Mesodermal cell (in vitro differentiated cells): ENCODE results near the gene RBM25. TPM values are rescaled to one million over a fixed set of nuclear protein-coding genes. Genes with fewer than 3 reads are reported as not detected.
"Not testable (repeated sequence)": the region's sequence is repeated elsewhere in the genome, so short reads cannot be mapped to it uniquely, and the experiment has no call there.

Experiments used
- H3K27ac ChIP-seq: 2 replicates; pipeline ENCODE4 v1.7.0; 2013; ENCODE audit warnings: mild to moderate bottlenecking, low read depth, low read length, moderate library complexity; ENCODE audit not compliant: severe bottlenecking
- H3K36me3 ChIP-seq: 2 replicates; pipeline ENCODE4 v1.7.1; 2013; ENCODE audit warnings: mild to moderate bottlenecking, low read length, moderate library complexity; ENCODE audit not compliant: control insufficient read depth, insufficient read depth
- H3K4me1 ChIP-seq: one replicate; pipeline ENCODE4 v1.7.1; 2013; ENCODE audit warnings: mild to moderate bottlenecking, low read length; ENCODE audit not compliant: insufficient read depth, control insufficient read depth, poor library complexity, severe bottlenecking
- H3K4me3 ChIP-seq: 2 replicates; pipeline ENCODE4 v1.7.0; 2013; ENCODE audit warnings: low read length, control low read depth, mild to moderate bottlenecking; ENCODE audit not compliant: insufficient read depth, poor library complexity, severe bottlenecking; ENCODE audit errors: extremely low read depth
- H3K9me3 ChIP-seq: 2 replicates; pipeline ENCODE4 v1.7.1; 2013; ENCODE audit warnings: mild to moderate bottlenecking, low read length, moderate library complexity; ENCODE audit not compliant: control insufficient read depth
- WGBS, 2 experiments: methylation state at CpG; one replicate each; pipeline ENCODE4 v1.1.5; 2013; ENCODE audit warnings: missing lambda C conversion rate in 2 of 2; ENCODE audit not compliant: insufficient coverage in 2 of 2; 5-methylcytosine and 5-hydroxymethylcytosine counted together
- polyA plus RNA-seq, 2 experiments: library from polyadenylated mRNA; stranded (reverse); fragments of 50-300 nt; gene quantifications; one replicate each; pipeline ENCODE4 v1.2.3, GENCODE V29; 2013

RBM25 gene
- polyA plus RNA-seq (2013, experiment 1 of 2) = 68.9 TPM
- polyA plus RNA-seq (2013, experiment 2 of 2) = 79.8 TPM

GRCh38 chr14:73058224-73058921 is at the start of gene RBM25:
Gene RBM25 (plus strand): TSS chr14:73058534. CDS start chr14:73071642, 13,108 bp downstream.
- no peaks in the 10 kb centered on the region for H3K9me3 ChIP-seq
- peak within 1 kb of the TSS; percentile 100 for H3K4me3 ChIP-seq
- no peaks in the 10 kb centered on the region for H3K4me1 ChIP-seq
- H3K27ac ChIP-seq = peak within 1 kb of the TSS; percentile 95
- 0% methylated on average over 38 to 41 of the region's 57 CpGs for WGBS, 2 experiments
- peaks cover 24% of the 10 kb centered on the region for H3K36me3 ChIP-seq

- H3K27ac ChIP-seq, H3K9me3 ChIP-seq, H3K4me1 ChIP-seq, H3K4me3 ChIP-seq: not testable (repeated sequence)
- 100% methylated on average over 2 to 4 of the region's 7 CpGs for WGBS, 2 experiments
- H3K36me3 ChIP-seq = peaks cover 64% of the 10 kb centered on the region
These were observed 47.1 kb upstream of the RBM25 start for GRCh38 chr14:73011189-73011588.

GRCh38 chr14:73014105-73014504 is 44.2 kb upstream of the RBM25 start:
- H3K27ac ChIP-seq = peak overlapping the region; percentile 42
- H3K36me3 ChIP-seq = peaks cover 61% of the 10 kb centered on the region
- peaks cover 8% of the 10 kb centered on the region for H3K4me1 ChIP-seq
- H3K4me3 ChIP-seq = no peak overlapping the region
- WGBS, 2 experiments = 75% methylated on average over 2 of the region's 2 CpGs; no CpG with 5 or more reads in 1 of the 2 experiments
- H3K9me3 ChIP-seq = no peaks in the 10 kb centered on the region

- H3K4me1 ChIP-seq, H3K4me3 ChIP-seq, H3K9me3 ChIP-seq, H3K27ac ChIP-seq: not testable (repeated sequence)
- H3K36me3 ChIP-seq = peaks cover 63% of the 10 kb centered on the region
- 93 to 100% methylated on average over 5 to 10 of the region's 14 CpGs for WGBS, 2 experiments
These were observed 42.8 kb upstream of the RBM25 start for GRCh38 chr14:73015552-73015951.

- H3K4me1 ChIP-seq, H3K9me3 ChIP-seq, H3K4me3 ChIP-seq, H3K27ac ChIP-seq: not testable (repeated sequence)
- 95 to 100% methylated on average over 7 to 9 of the region's 10 CpGs for WGBS, 2 experiments
- peaks cover 68% of the 10 kb centered on the region for H3K36me3 ChIP-seq
These were observed 42.3 kb upstream of the RBM25 start for GRCh38 chr14:73016011-73016410.

- Histone ChIP-seq H3K27ac (no peak overlapping the region), H3K9me3 (no peaks in the 10 kb centered on the region), H3K4me1 (peaks cover 8% of the 10 kb centered on the region), H3K4me3 (no peak overlapping the region), H3K36me3 (peaks cover 65% of the 10 kb centered on the region)
- no CpG with 5 or more reads among the region's 4 CpGs for WGBS, 2 experiments
These were observed 36.3 kb upstream of the RBM25 start for GRCh38 chr14:73022051-73022450.

GRCh38 chr14:73025544-73025943 is 32.8 kb upstream of the RBM25 start:
- Histone ChIP-seq H3K27ac (no peak overlapping the region), H3K4me3 (peak overlapping the region; percentile 71), H3K9me3 (no peaks in the 10 kb centered on the region), H3K4me1 (peaks cover 8% of the 10 kb centered on the region), H3K36me3 (peaks cover 33% of the 10 kb centered on the region)
- WGBS, 2 experiments = 93 to 100% methylated on average over 1 to 2 of the region's 3 CpGs

- WGBS, 2 experiments = 15 to 21% methylated on average over 6 to 10 of the region's 21 CpGs
These were observed 32.0 kb upstream of the RBM25 start for GRCh38 chr14:73026243-73026844.

GRCh38 chr14:73026845-73027542 is 31.3 kb upstream of the RBM25 start, which contains the start of gene ZFYVE1:
Gene ZFYVE1 (minus strand): TSS chr14:73027106. CDS start chr14:73024508, 2,598 bp downstream.
- Histone ChIP-seq H3K27ac (peak within 1 kb of the TSS; percentile 73), H3K4me3 (peak within 1 kb of the TSS; percentile 71)
- 0% methylated on average over 23 to 24 of the region's 42 CpGs for WGBS, 2 experiments

More at GRCh38 chr14:73026243-73026844, 32.0 kb upstream of the RBM25 start:
- Histone ChIP-seq H3K27ac (peak overlapping the region; percentile 73), H3K9me3 (no peaks in the 10 kb centered on the region), H3K36me3 (peaks cover 28% of the 10 kb centered on the region), H3K4me3 (peak overlapping the region; percentile 71), H3K4me1 (peaks cover 8% of the 10 kb centered on the region)

GRCh38 chr14:73027546-73027945 is 30.8 kb upstream of the RBM25 start:
- Histone ChIP-seq H3K4me3 (peak overlapping the region; percentile 71), H3K36me3 (peaks cover 19% of the 10 kb centered on the region), H3K4me1 (peaks cover 8% of the 10 kb centered on the region), H3K9me3 (no peaks in the 10 kb centered on the region), H3K27ac (no peak overlapping the region)
- 50 to 80% methylated on average over 1 to 2 of the region's 3 CpGs for WGBS, 2 experiments

More at GRCh38 chr14:73026845-73027542, 31.3 kb upstream of the RBM25 start, which contains the start of gene ZFYVE1:
- H3K9me3 ChIP-seq = no peaks in the 10 kb centered on the region
- H3K36me3 ChIP-seq = peaks cover 24% of the 10 kb centered on the region
- H3K4me1 ChIP-seq = peaks cover 8% of the 10 kb centered on the region
